ENCODE measurements around the gene TMEM108. TPM values are rescaled to one million over a fixed set of nuclear protein-coding genes. Genes with fewer than 3 reads are reported as not detected.

Gene TMEM108
- total RNA-seq, 2 experiments from 2014 or later, result not detected

GRCh38 chr3:133380481-133381225, 342.5 kb downstream of the TMEM108 start:
- intact Hi-C loops (cut with micrococcal nuclease; ENCODE audit: unreplicated experiment), result loop anchor here (5.0 kb wide), 1 partner anchor 338 kb away; no protein-coding TSS in a partner anchor
- TF ChIP-seq EZH2phosphoT487 (IDR thresholded peaks at IDR 0.05; ENCODE audit: borderline replicate concordance, low read depth, low read length) (no peak), CTCF (conservative IDR thresholded peaks at IDR 0.05; ENCODE audit: low read length) (no peak)

GRCh38 chr3:133381346-133382109, 343.3 kb downstream of the TMEM108 start:
- TF ChIP-seq CTCF (conservative IDR thresholded peaks at IDR 0.05; ENCODE audit: low read length) (no peak), EZH2phosphoT487 (IDR thresholded peaks at IDR 0.05; ENCODE audit: borderline replicate concordance, low read depth, low read length) (no peak)
- ChIA-PET POLR2A (interaction anchor here (0.9 to 1.2 kb wide), 3 partner anchors 9 to 27 kb away, joined by 3 to 7 read pairs (median 3); no protein-coding TSS in a partner anchor), CTCF (ENCODE audit: unreplicated experiment) (no interaction called here)
- H2AFZ ChIP-seq (ENCODE audit: low read length), result no peak overlapping the region
- H3K27ac ChIP-seq (ENCODE audit: low read depth, low read length, poor library complexity, severe bottlenecking), result no peak overlapping the region
- no peak overlapping the region for H3K4me2 ChIP-seq (ENCODE audit: low read length)
- H3K9me2 ChIP-seq (ENCODE audit: insufficient read depth, low read length), result no peaks in the 10 kb centered on the region
- H3K9me3 ChIP-seq (ENCODE audit: low read length), result no peaks in the 10 kb centered on the region
- DNase-seq (ENCODE audit: low spot score), result no peak
- no peaks in the 10 kb centered on the region for H4K20me1 ChIP-seq (ENCODE audit: insufficient read depth, low read length)
- H3K36me3 ChIP-seq (ENCODE audit: insufficient read depth, low read length), result no peaks in the 10 kb centered on the region
- no peak overlapping the region for H3K4me3 ChIP-seq (ENCODE audit: low read depth, low read length, poor library complexity, severe bottlenecking)
- intact Hi-C loops (cut with micrococcal nuclease; ENCODE audit: unreplicated experiment), result loop anchor here (5.0 kb wide), 1 partner anchor 339 kb away; no protein-coding TSS in a partner anchor
- BruUV-seq (replicated peaks), result no TSS peak
- H3K79me2 ChIP-seq (ENCODE audit: insufficient read depth, low read depth, low read length), result no peaks in the 10 kb centered on the region
- H3K4me1 ChIP-seq (ENCODE audit: insufficient read depth, low read length, poor library complexity, severe bottlenecking), result no peaks in the 10 kb centered on the region

More at GRCh38 chr3:133380481-133381225, 342.5 kb downstream of the TMEM108 start:
- CTCF ChIA-PET (ENCODE audit: unreplicated experiment), result no interaction called here
- POLR2A ChIA-PET, result no interaction called here
- H3K36me3 ChIP-seq (ENCODE audit: insufficient read depth, low read length), result no peaks in the 10 kb centered on the region
- no peak overlapping the region for H3K27ac ChIP-seq (ENCODE audit: low read depth, low read length, poor library complexity, severe bottlenecking)
- H4K20me1 ChIP-seq (ENCODE audit: insufficient read depth, low read length), result no peaks in the 10 kb centered on the region
- no peaks in the 10 kb centered on the region for H3K4me1 ChIP-seq (ENCODE audit: insufficient read depth, low read length, poor library complexity, severe bottlenecking)
- no peak overlapping the region for H3K4me3 ChIP-seq (ENCODE audit: low read depth, low read length, poor library complexity, severe bottlenecking)
- no peak overlapping the region for H2AFZ ChIP-seq (ENCODE audit: low read length)
- no TSS peak for BruUV-seq (replicated peaks)
- H3K79me2 ChIP-seq (ENCODE audit: insufficient read depth, low read depth, low read length), result no peaks in the 10 kb centered on the region
- H3K9me2 ChIP-seq (ENCODE audit: insufficient read depth, low read length), result no peaks in the 10 kb centered on the region
- H3K4me2 ChIP-seq (ENCODE audit: low read length), result no peak overlapping the region
- DNase-seq (ENCODE audit: low spot score), result no peak
- H3K9me3 ChIP-seq (ENCODE audit: low read length), result no peaks in the 10 kb centered on the region
